ENCODE measurements around the gene TREX2. TPM values are rescaled to one million over a fixed set of nuclear protein-coding genes. Genes with fewer than 3 reads are reported as not detected.

Gene TREX2
- polyA plus RNA-seq, 1 donor (not counting 4 experiments of a cell fraction or from before 2014, with no cell fraction given) = 0.31 TPM

DNA sequence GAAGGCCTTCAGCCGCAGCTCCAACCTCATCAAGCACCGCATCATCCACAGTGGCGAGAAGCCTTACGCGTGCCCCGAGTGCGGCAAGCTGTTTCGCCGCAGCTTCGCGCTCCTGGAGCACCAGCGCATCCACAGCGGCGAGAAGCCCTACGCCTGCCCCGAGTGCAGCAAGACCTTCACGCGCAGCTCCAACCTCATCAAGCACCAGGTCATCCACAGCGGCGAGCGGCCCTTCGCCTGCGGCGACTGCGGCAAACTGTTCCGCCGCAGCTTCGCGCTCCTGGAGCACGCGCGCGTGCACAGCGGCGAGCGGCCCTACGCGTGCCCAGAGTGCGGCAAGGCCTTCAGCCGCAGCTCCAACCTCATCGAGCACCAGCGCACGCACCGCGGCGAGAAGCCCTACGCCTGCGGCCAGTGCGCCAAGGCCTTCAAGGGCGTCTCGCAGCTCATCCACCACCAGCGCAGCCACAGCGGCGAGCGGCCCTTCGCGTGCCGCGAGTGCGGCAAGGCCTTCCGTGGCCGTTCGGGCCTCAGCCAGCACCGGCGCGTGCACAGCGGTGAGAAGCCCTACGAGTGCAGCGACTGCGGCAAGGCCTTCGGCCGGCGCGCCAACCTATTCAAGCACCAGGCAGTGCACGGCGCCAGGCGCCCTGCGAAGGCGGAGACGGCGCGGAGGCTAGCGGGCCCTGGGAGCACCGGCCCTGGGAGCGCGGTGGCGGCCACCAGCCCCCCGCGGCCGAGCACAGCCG lies 24.8 kb downstream of the TREX2 start:
- Histone ChIP-seq H3K27ac (ENCODE audit: control insufficient read depth, insufficient read depth, low read length) (no peak overlapping the region), H3K9me1 (ENCODE audit: control insufficient read depth, extremely low read depth, insufficient read depth, low read length) (no peaks in the 10 kb centered on the region), H4K20me1 (ENCODE audit: control insufficient read depth, extremely low read depth, insufficient read depth, low read length) (no peaks in the 10 kb centered on the region), H3K9me3 (ENCODE audit: control insufficient read depth, low read depth, low read length) (peaks cover 2% of the 10 kb centered on the region), H3K4me3 (ENCODE audit: control insufficient read depth in 2 of 3, extremely low read depth in 1 of 3, insufficient read depth in 2 of 3, low read depth in 1 of 3, low read length in 3 of 3) (no peak overlapping the region), H3K27me3 (ENCODE audit: control insufficient read depth, extremely low read depth, insufficient read depth, low read length) (no peaks in the 10 kb centered on the region), H3K4me1 (ENCODE audit: control insufficient read depth, extremely low read depth, insufficient read depth, low read length) (no peaks in the 10 kb centered on the region), H2AFZ (ENCODE audit: control insufficient read depth, low read length) (no peak overlapping the region), H3K9ac (ENCODE audit: control insufficient read depth, extremely low read depth, insufficient read depth, low read length) (no peak overlapping the region), H3K79me2 (ENCODE audit: control insufficient read depth, insufficient read depth, low read length) (no peaks in the 10 kb centered on the region), H3K4me2 (ENCODE audit: control insufficient read depth, extremely low read depth, insufficient read depth, low read depth, low read length) (no peak overlapping the region), H3K36me3 (ENCODE audit: control insufficient read depth in 2 of 2, extremely low read depth in 1 of 2, insufficient read depth in 2 of 2, low read length in 2 of 2) (no peaks in the 10 kb centered on the region)
- DNase-seq (ENCODE audit: low read depth, low spot score) (no peak), FAIRE-seq (no peak)
- dilution Hi-C loops (cut with MboI; ENCODE audit: extremely low pct_ligation_motif_present, low sequenced_read_pairs) = no loop called here
- no peak for TF ChIP-seq EZH2 (IDR thresholded peaks at IDR 0.05; ENCODE audit: low read length)
- TF ChIP-seq, protein P1, sequence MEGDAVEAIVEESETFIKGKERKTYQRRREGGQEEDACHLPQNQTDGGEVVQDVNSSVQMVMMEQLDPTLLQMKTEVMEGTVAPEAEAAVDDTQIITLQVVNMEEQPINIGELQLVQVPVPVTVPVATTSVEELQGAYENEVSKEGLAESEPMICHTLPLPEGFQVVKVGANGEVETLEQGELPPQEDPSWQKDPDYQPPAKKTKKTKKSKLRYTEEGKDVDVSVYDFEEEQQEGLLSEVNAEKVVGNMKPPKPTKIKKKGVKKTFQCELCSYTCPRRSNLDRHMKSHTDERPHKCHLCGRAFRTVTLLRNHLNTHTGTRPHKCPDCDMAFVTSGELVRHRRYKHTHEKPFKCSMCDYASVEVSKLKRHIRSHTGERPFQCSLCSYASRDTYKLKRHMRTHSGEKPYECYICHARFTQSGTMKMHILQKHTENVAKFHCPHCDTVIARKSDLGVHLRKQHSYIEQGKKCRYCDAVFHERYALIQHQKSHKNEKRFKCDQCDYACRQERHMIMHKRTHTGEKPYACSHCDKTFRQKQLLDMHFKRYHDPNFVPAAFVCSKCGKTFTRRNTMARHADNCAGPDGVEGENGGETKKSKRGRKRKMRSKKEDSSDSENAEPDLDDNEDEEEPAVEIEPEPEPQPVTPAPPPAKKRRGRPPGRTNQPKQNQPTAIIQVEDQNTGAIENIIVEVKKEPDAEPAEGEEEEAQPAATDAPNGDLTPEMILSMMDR (optimal IDR thresholded peaks at IDR 0.05 in 1 of 3, IDR thresholded peaks at IDR 0.05 in 1 of 3, conservative IDR thresholded peaks at IDR 0.05 in 1 of 3; ENCODE audit: extremely low read depth in 1 of 3, insufficient read depth in 2 of 3, low read length in 3 of 3) = no peak

GRCh38 chrX:153417637-153418036 lies 28.2 kb downstream of the TREX2 start:
- FAIRE-seq (no peak), DNase-seq (ENCODE audit: low read depth, low spot score) (no peak)
- Histone ChIP-seq H3K27me3 (ENCODE audit: control insufficient read depth, extremely low read depth, insufficient read depth, low read length) (no peaks in the 10 kb centered on the region), H4K20me1 (ENCODE audit: control insufficient read depth, extremely low read depth, insufficient read depth, low read length) (no peaks in the 10 kb centered on the region), H2AFZ (ENCODE audit: control insufficient read depth, low read length) (no peak overlapping the region), H3K4me1 (ENCODE audit: control insufficient read depth, extremely low read depth, insufficient read depth, low read length) (no peaks in the 10 kb centered on the region), H3K9me3 (ENCODE audit: control insufficient read depth, low read depth, low read length) (peaks cover 2% of the 10 kb centered on the region), H3K36me3 (ENCODE audit: control insufficient read depth in 2 of 2, extremely low read depth in 1 of 2, insufficient read depth in 2 of 2, low read length in 2 of 2) (no peaks in the 10 kb centered on the region), H3K27ac (ENCODE audit: control insufficient read depth, insufficient read depth, low read length) (no peak overlapping the region), H3K4me3 (ENCODE audit: control insufficient read depth in 2 of 3, extremely low read depth in 1 of 3, insufficient read depth in 2 of 3, low read depth in 1 of 3, low read length in 3 of 3) (no peak overlapping the region), H3K79me2 (ENCODE audit: control insufficient read depth, insufficient read depth, low read length) (no peaks in the 10 kb centered on the region), H3K4me2 (ENCODE audit: control insufficient read depth, extremely low read depth, insufficient read depth, low read depth, low read length) (no peak overlapping the region), H3K9ac (ENCODE audit: control insufficient read depth, extremely low read depth, insufficient read depth, low read length) (no peak overlapping the region), H3K9me1 (ENCODE audit: control insufficient read depth, extremely low read depth, insufficient read depth, low read length) (no peaks in the 10 kb centered on the region)
- TF ChIP-seq, protein P1 (optimal IDR thresholded peaks at IDR 0.05 in 1 of 3, IDR thresholded peaks at IDR 0.05 in 1 of 3, conservative IDR thresholded peaks at IDR 0.05 in 1 of 3; ENCODE audit: extremely low read depth in 1 of 3, insufficient read depth in 2 of 3, low read length in 3 of 3) = no peak
- no peak for TF ChIP-seq EZH2 (IDR thresholded peaks at IDR 0.05; ENCODE audit: low read length)
- dilution Hi-C loops (cut with MboI; ENCODE audit: extremely low pct_ligation_motif_present, low sequenced_read_pairs) = no loop called here
